Stomach (tissue), 9 donors: ENCODE measurements around the gene UBQLN1. TPM values are rescaled to one million over a fixed set of nuclear protein-coding genes. Genes with fewer than 3 reads are reported as not detected.

ENCODE experiments used
- DNase-seq, 2 donors: peaks; one replicate each; pipeline versions ENCODE4 v3.0.0 to v3.0.0-alpha.2; 2013 to 2019
- H3K27ac ChIP-seq, 5 donors: fragments of 200-600 bp in 4 of 5; sonication (generic) in 4 of 5; one replicate each; pipeline ENCODE4 v1.5.1; 2013 to 2019; ENCODE audit warnings: mild to moderate bottlenecking in 1 of 5, moderate library complexity in 1 of 5
- H3K27me3 ChIP-seq, 3 donors: fragments of 200-600 bp; sonication (generic); one replicate each; pipeline ENCODE4 v1.5.1; 2017 to 2019; ENCODE audit warnings: mixed run types in 1 of 3
- H3K36me3 ChIP-seq, 4 donors: fragments of 200-600 bp; sonication (generic); 1 replicate in 3 of 4; 2 replicates in 1 of 4; pipeline ENCODE4 v1.5.1; 2016 to 2019
- H3K4me1 ChIP-seq, 4 donors: fragments of 200-600 bp; sonication (generic); one replicate each; pipeline ENCODE4 v1.5.1; 2016 to 2019
- H3K4me3 ChIP-seq, 4 donors: fragments of 200-600 bp; sonication (generic) in 3 of 4; one replicate each; pipeline ENCODE4 v1.5.1; 2016 to 2019; ENCODE audit warnings: mild to moderate bottlenecking in 1 of 4
- H3K9me3 ChIP-seq, 4 donors: fragments of 200-600 bp; sonication (generic); one replicate each; pipeline ENCODE4 v1.5.1; 2016 to 2019
- CTCF ChIP-seq, 7 experiments: fragments of 450-650 bp in 4 of 7; fragments of 200-600 bp in 3 of 7; sonication (generic) in 3 of 7; IDR thresholded peaks; one replicate each; pipeline ENCODE4 v1.5.1; 2016 to 2019; ENCODE audit warnings: antibody characterized with exemption in 7 of 7, control low read depth in 2 of 7, mild to moderate bottlenecking in 1 of 7
- EP300 ChIP-seq: sonication (generic); formaldehyde crosslinking; IDR thresholded peaks from one replicate; pipeline ENCODE4 v1.6.1; 2017; ENCODE audit warnings: antibody characterized with exemption
- POLR2A ChIP-seq, 4 donors: fragments of 450-650 bp; IDR thresholded peaks; one replicate each; pipeline ENCODE4 v1.6.1; 2016; ENCODE audit warnings: antibody characterized with exemption in 4 of 4, control low read depth in 2 of 4, mild to moderate bottlenecking in 1 of 4, moderate library complexity in 1 of 4
- POLR2AphosphoS5 ChIP-seq, 3 donors: sonication (generic); formaldehyde crosslinking; IDR thresholded peaks; one replicate each; pipeline ENCODE4 v1.6.1; 2016; ENCODE audit warnings: antibody characterized with exemption in 3 of 3
- WGBS, 5 donors: extraction: QIAGEN DNeasy Blood & Tissue Kit in 3 of 5; methylation state at CpG; one replicate each; pipeline versions ENCODE4 v1.1.5 to v1.1.7; 2013 to 2018; 5-methylcytosine and 5-hydroxymethylcytosine counted together
- intact Hi-C: fragments of 100-400 bp; cut with DNase I; formaldehyde crosslinking; loops from one replicate; pipeline ENCODE4 v1.15.1; 2023; ENCODE audit warnings: low total_unique reads
- polyA plus RNA-seq, 3 donors: library from polyadenylated mRNA; stranded (reverse); fragments of 200-250 nt; gene quantifications; one replicate each; pipeline ENCODE4 v1.2.3, GENCODE V29; 2013
- total RNA-seq, 5 donors: library from RNA; depleted of rRNA; stranded (reverse); fragments of >200 nt; gene quantifications; one replicate each; pipeline versions ENCODE4 v1.1.0 to v1.2.3, GENCODE V29; 2014 to 2016
- donor health status: healthy with polysubstance abuse.
- donor health status: Bipolar disorder and iron deficiency.
- donor health status: healthy.

UBQLN1 gene
- total and polyA plus RNA-seq, 8 donors = 24.5 to 124 (median 74.6) TPM

GRCh38 chr9:83691492-83691891, 16.3 kb downstream of the UBQLN1 start:
- no peak overlapping the region for H3K27ac ChIP-seq
- WGBS, 5 donors = 69 to 86% (median 82%) methylated on average over 3 of the region's 3 CpGs
- intact Hi-C loops = no loop called here
- H3K4me3 ChIP-seq = no peak overlapping the region
- peaks cover 8 to 92% (median 57%) of the 10 kb centered on the region in 4 donors for H3K4me1 ChIP-seq
- no peaks in the 10 kb centered on the region for H3K36me3 ChIP-seq
- H3K9me3 ChIP-seq = no peaks in the 10 kb centered on the region
- no peak for TF ChIP-seq CTCF (IDR thresholded peaks at IDR 0.05)
- TF ChIP-seq EP300 = no peak
- TF ChIP-seq POLR2A (IDR thresholded peaks at IDR 0.05) = no peak
- no peak for TF ChIP-seq POLR2AphosphoS5 (IDR thresholded peaks at IDR 0.05)
- H3K27me3 ChIP-seq = no peaks in the 10 kb centered on the region
- DNase-seq = no peak

- no peak for DNase-seq
- no peaks in the 10 kb centered on the region for H3K9me3 ChIP-seq
- TF ChIP-seq CTCF (IDR thresholded peaks at IDR 0.05) (no peak), EP300 (no peak), POLR2A (IDR thresholded peaks at IDR 0.05) (no peak), POLR2AphosphoS5 (IDR thresholded peaks at IDR 0.05) (no peak)
- intact Hi-C loops = no loop called here
- WGBS, 5 donors = 81 to 88% (median 87%) methylated on average over 3 of the region's 3 CpGs
- no peak overlapping the region for H3K4me3 ChIP-seq
- H3K27me3 ChIP-seq = no peaks in the 10 kb centered on the region
- H3K27ac ChIP-seq = no peak overlapping the region
- H3K4me1 ChIP-seq = peaks cover 0 to 87% (median 57%) of the 10 kb centered on the region in 4 donors
- H3K36me3 ChIP-seq = peaks cover 0 to 5% (median 0%) of the 10 kb centered on the region in 4 donors
These were observed 18.8 kb downstream of the UBQLN1 start for GRCh38 chr9:83688921-83689320.

GRCh38 chr9:83681490-83681889, 26.3 kb downstream of the UBQLN1 start:
- H3K27me3 ChIP-seq = no peaks in the 10 kb centered on the region
- H3K4me1 ChIP-seq = peaks cover 0 to 43% (median 30%) of the 10 kb centered on the region in 4 donors
- no peak for TF ChIP-seq EP300
- no peak for TF ChIP-seq POLR2A (IDR thresholded peaks at IDR 0.05)
- no peak for DNase-seq
- intact Hi-C loops = no loop called here
- H3K9me3 ChIP-seq = no peaks in the 10 kb centered on the region
- H3K4me3 ChIP-seq = no peak overlapping the region
- peaks cover 18 to 72% (median 59%) of the 10 kb centered on the region in 4 donors for H3K36me3 ChIP-seq
- H3K27ac ChIP-seq = no peak overlapping the region
- 75 to 82% (median 79%) methylated on average over 2 of the region's 2 CpGs for WGBS, 5 donors

- H3K36me3 ChIP-seq = peaks cover 18 to 85% (median 71%) of the 10 kb centered on the region in 4 donors
- intact Hi-C loops = no loop called here
- DNase-seq = no peak
These were observed 27.5 kb downstream of the UBQLN1 start for GRCh38 chr9:83680233-83680632.

More at GRCh38 chr9:83680233-83680632, 27.5 kb downstream of the UBQLN1 start:
- Histone ChIP-seq H3K9me3 (no peaks in the 10 kb centered on the region), H3K4me1 (peaks cover 0 to 32% (median 24%) of the 10 kb centered on the region in 4 donors), H3K4me3 (no peak overlapping the region), H3K27ac (no peak overlapping the region), H3K27me3 (no peaks in the 10 kb centered on the region)
- TF ChIP-seq POLR2A (IDR thresholded peaks at IDR 0.05) (no peak), CTCF (IDR thresholded peaks at IDR 0.05) (no peak), POLR2AphosphoS5 (IDR thresholded peaks at IDR 0.05) (no peak), EP300 (no peak)
- 83 to 100% (median 100%) methylated on average over 1 of the region's 1 CpG for WGBS, 5 donors
